ENCODE results near the gene FOXO3.

DNA sequence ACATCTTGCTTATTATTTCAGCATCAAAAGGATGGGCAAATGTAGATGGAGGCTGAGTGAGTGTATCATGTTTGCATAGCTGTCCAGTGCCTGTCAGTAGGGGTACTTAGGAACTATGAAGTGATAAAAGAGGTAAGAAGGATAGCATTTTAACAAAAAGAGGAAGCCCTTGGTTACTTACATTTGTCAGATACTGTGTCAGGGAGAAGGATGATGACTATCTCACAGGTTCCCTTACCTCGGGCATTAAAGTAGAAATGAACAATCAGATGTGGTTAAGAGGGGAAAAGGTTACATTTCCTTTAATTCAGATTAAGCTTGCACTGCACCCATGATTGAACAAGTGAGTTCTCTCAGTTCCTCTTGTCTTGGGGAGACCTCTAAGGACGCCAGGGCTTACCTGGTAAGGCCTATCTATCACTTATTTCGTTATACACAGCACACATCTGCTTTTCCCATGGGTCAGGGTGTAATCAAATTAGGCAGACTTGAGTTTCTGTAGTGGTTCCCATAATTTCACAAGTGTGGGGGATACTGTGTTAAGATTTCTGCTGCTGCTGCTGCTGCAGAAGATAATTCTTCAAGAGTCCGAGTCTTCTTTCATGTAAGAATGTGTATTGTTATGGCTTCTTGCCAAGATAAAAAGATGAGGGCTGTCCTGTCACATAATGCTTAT is 4.5 kb downstream of the FOXO3 start:
- no peak for TF ChIP-seq POLR2A (IDR thresholded peaks at IDR 0.05; ENCODE audit: low read length)
- no peak for TF ChIP-seq GATA1 (IDR thresholded peaks at IDR 0.05; ENCODE audit: low read depth, low read length)

Data from erythroblast (primary cell).